Superior temporal gyrus (tissue), 1 donor: ENCODE data around the gene PRELID3B.

ENCODE experiments used
- DNase-seq: peaks from one replicate; pipeline ENCODE4 v3.0.0-alpha.2; 2016; ENCODE audit errors: extremely low spot score

PRELID3B gene

GRCh38 chr20:59042151-59042795, at the start of gene PRELID3B:
PRELID3B (minus strand) TSS chr20:59042786; CDS start chr20:59042730, 56 bp downstream.
- DNase-seq, result no peak

- DNase-seq, result peak; percentile 93
These were observed 45.3 kb upstream of the PRELID3B start for GRCh38 chr20:59087829-59088433.

- DNase-seq, result no peak
These were observed 44.3 kb upstream of the PRELID3B start for GRCh38 chr20:59086923-59087322.

GRCh38 chr20:59084041-59084850, 41.7 kb upstream of the PRELID3B start:
- DNase-seq, result no peak

- DNase-seq, result no peak
These were observed 40.4 kb upstream of the PRELID3B start for GRCh38 chr20:59082981-59083380.

GRCh38 chr20:59082077-59082740, 39.6 kb upstream of the PRELID3B start:
- DNase-seq, result no peak

GRCh38 chr20:59081036-59081435, 38.5 kb upstream of the PRELID3B start:
- DNase-seq, result no peak

GRCh38 chr20:59078231-59078630, 35.6 kb upstream of the PRELID3B start:
- DNase-seq, result no peak

- DNase-seq, result no peak
These were observed 35.1 kb upstream of the PRELID3B start for GRCh38 chr20:59077705-59078104.

- DNase-seq, result no peak
These were observed 33.4 kb upstream of the PRELID3B start for GRCh38 chr20:59075934-59076508.

GRCh38 chr20:59074456-59074855, 31.9 kb upstream of the PRELID3B start:
- DNase-seq, result no peak

- DNase-seq, result no peak
These were observed 31.0 kb upstream of the PRELID3B start for GRCh38 chr20:59073582-59073981.

- no peak for DNase-seq
These were observed 28.6 kb upstream of the PRELID3B start for GRCh38 chr20:59071216-59071615.

GRCh38 chr20:59069026-59069425, 26.4 kb upstream of the PRELID3B start:
- no peak for DNase-seq

- no peak for DNase-seq
These were observed 25.9 kb upstream of the PRELID3B start for GRCh38 chr20:59068534-59068933.

GRCh38 chr20:59064214-59064722, 21.7 kb upstream of the PRELID3B start:
- no peak for DNase-seq

GRCh38 chr20:59063358-59064213, 21.0 kb upstream of the PRELID3B start:
- DNase-seq, result peak; percentile 39

- no peak for DNase-seq
These were observed 19.5 kb upstream of the PRELID3B start for GRCh38 chr20:59062081-59062480.

- DNase-seq, result no peak
These were observed 12.7 kb upstream of the PRELID3B start for GRCh38 chr20:59055302-59055701.

- DNase-seq, result no peak
These were observed 9.1 kb upstream of the PRELID3B start for GRCh38 chr20:59051666-59052185.
